AG04449 (cell line): ENCODE data around the gene APLP2.

Experiments used
- CTCF ChIA-PET: fragments of 350-600 bp; formaldehyde crosslinking; extraction: SDS; loops from one replicate; lab custom pipeline; 2021; ENCODE audit warnings: antibody characterized with exemption; lab: Yijun Ruan, JAX
- POLR2A ChIA-PET: fragments of 400-600, 350-600 bp; formaldehyde crosslinking; extraction: SDS; loops from one replicate; lab custom pipeline; 2020; ENCODE audit warnings: antibody characterized with exemption, inconsistent platforms; lab: Yijun Ruan, JAX
- DNase-seq: peaks from one replicate; pipeline ENCODE4 v3.0.0-alpha.2; 2010; ENCODE audit warnings: low read depth, low spot score
- H3K4me3 ChIP-seq: 2 replicates; pipeline ENCODE4 v1.5.1; 2011; ENCODE audit warnings: low read depth, mild to moderate bottlenecking, control low read depth, low read length
- TF ChIP-seq, protein P1 (sequence below): IDR thresholded peaks from one replicate; pipeline ENCODE4 v1.5.1; 2011; ENCODE audit warnings: mild to moderate bottlenecking, moderate library complexity, low read length, control low read depth, inconsistent platforms; ENCODE audit not compliant: insufficient read depth; ENCODE audit errors: missing control alignments

Gene APLP2

GRCh38 chr11:130096042-130096441, 26.3 kb downstream of the APLP2 start:
- no peak overlapping the region for H3K4me3 ChIP-seq
- DNase-seq: no peak
- ChIA-PET POLR2A (no interaction called here), CTCF (interaction anchor here (1.0 kb wide), 1 partner anchor 173 kb away, joined by 3 read pairs; no protein-coding TSS in a partner anchor)
- TF ChIP-seq, protein P1, sequence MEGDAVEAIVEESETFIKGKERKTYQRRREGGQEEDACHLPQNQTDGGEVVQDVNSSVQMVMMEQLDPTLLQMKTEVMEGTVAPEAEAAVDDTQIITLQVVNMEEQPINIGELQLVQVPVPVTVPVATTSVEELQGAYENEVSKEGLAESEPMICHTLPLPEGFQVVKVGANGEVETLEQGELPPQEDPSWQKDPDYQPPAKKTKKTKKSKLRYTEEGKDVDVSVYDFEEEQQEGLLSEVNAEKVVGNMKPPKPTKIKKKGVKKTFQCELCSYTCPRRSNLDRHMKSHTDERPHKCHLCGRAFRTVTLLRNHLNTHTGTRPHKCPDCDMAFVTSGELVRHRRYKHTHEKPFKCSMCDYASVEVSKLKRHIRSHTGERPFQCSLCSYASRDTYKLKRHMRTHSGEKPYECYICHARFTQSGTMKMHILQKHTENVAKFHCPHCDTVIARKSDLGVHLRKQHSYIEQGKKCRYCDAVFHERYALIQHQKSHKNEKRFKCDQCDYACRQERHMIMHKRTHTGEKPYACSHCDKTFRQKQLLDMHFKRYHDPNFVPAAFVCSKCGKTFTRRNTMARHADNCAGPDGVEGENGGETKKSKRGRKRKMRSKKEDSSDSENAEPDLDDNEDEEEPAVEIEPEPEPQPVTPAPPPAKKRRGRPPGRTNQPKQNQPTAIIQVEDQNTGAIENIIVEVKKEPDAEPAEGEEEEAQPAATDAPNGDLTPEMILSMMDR: no peak

DNA sequence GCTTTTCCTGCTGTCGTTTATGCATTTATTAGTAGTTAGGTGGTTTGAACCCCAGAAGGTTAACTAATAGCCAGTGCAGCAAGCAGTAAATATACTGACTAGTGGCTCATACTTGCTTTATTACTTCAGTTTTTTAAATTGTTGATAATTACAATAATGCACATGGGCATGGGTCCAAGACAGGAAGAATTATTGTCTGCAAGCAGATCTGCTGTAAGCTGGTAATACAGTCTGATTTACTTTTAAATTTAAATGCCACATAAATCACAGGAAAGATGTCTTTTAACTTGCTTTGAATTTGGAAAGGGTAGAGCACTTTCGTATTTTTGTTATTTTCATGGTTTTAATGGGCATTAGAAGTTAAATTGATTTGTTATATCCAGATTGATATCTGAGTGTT, 27.1 kb downstream of the APLP2 start:
- POLR2A ChIA-PET: no interaction called here
- no peak overlapping the region for H3K4me3 ChIP-seq
- TF ChIP-seq, protein P1: no peak
- CTCF ChIA-PET: interaction anchor here (1.0 kb wide), 1 partner anchor 174 kb away, joined by 3 read pairs; no protein-coding TSS in a partner anchor
- no peak for DNase-seq

GRCh38 chr11:130097285-130097684, 27.6 kb downstream of the APLP2 start:
- no peak for DNase-seq
- TF ChIP-seq, protein P1: no peak
- no peak overlapping the region for H3K4me3 ChIP-seq
- CTCF ChIA-PET: no interaction called here
- POLR2A ChIA-PET: no interaction called here

- ChIA-PET POLR2A (no interaction called here), CTCF (no interaction called here)
- no peak overlapping the region for H3K4me3 ChIP-seq
- DNase-seq: no peak
- TF ChIP-seq, protein P1: no peak
These were observed 29.7 kb downstream of the APLP2 start for GRCh38 chr11:130099356-130099755.

DNA sequence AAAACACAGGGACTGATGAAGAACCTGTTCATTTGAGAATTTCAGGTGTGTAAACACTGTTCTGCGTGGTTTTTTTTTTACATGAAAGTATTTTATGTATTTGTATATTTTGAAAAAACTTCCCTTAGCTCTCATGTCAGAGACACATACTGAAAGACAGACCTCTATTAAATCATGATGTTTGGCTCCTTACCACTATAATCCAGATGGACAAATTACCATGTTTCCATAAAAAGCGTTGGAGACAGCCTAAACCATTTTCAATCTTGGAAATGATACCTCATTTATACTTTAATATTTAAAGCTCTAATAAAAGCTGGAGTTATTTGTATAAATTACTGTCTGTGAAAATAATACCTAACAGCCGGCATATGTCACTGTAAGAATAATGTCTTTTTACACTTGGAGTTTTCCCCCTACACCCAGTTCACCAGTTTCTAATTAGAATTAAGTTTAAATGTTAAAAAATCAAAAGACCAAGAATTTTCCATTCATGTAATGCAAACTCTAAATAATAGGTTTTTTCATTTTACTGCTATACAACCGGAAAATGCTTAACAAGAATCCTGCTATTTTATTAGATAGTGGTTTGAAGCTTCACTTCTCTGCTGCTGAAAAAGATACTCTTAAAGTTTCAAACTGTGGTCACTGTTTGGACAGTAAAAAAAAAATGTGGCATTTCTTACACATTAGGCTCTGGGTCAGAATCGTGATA, 30.8 kb downstream of the APLP2 start:
- DNase-seq: no peak
- ChIA-PET POLR2A (no interaction called here), CTCF (interaction anchor here (1.0 kb wide), 1 partner anchor 32 kb away, joined by 3 read pairs; no protein-coding TSS in a partner anchor)
- TF ChIP-seq, protein P1: no peak
- H3K4me3 ChIP-seq: no peak overlapping the region

DNA sequence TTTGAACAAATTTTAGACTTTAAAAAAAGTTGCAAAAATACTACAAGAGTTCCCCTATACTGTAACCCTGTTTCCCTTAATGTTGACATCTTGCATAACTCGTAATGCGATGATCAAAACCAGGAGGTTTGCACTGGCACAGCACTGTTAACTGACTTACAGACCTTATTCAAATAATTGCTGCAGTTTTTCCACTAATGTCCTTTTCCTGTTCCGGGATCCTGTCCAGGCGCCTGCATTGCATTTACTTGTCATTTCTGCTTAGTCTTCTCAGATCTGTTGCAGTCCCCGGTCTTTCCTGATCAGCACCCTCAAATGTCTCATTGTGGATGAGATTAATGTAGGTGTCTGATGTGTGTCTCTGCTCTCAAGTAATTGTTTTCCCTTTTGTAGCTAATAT, 32.0 kb downstream of the APLP2 start:
- POLR2A ChIA-PET: no interaction called here
- H3K4me3 ChIP-seq: no peak overlapping the region
- DNase-seq: no peak
- CTCF ChIA-PET: no interaction called here
- TF ChIP-seq, protein P1: no peak
